ENCODE measurements around the gene SPRR2B. TPM values are rescaled to one million over a fixed set of nuclear protein-coding genes. Genes with fewer than 3 reads are reported as not detected.

Gene SPRR2B
- total RNA-seq, 1 experiment from 2014 or later, result not detected

GRCh38 chr1:153049211-153049610 lies 22.2 kb downstream of the SPRR2B start:
- ChIA-PET CTCF (no interaction called here), POLR2A (no interaction called here)
- ATAC-seq, result no peak
- Histone ChIP-seq H3K4me3 (ENCODE audit: low read depth in 2 of 2, low read length in 2 of 2) (no peak overlapping the region), H3K36me3 (ENCODE audit: control insufficient read depth, insufficient read depth, low read length) (no peaks in the 10 kb centered on the region), H3K4me1 (ENCODE audit: control insufficient read depth, insufficient read depth, low read length) (no peaks in the 10 kb centered on the region), H3K27ac (ENCODE audit: low read length) (no peak overlapping the region), H3K27me3 (ENCODE audit: control insufficient read depth, insufficient read depth, low read length) (peaks cover 4% of the 10 kb centered on the region; the same call in 1 of the 2 replicates), H3K9me3 (ENCODE audit: control insufficient read depth, insufficient read depth, low read depth, low read length) (no peaks in the 10 kb centered on the region)
- in situ Hi-C loops (cut with HindIII; ENCODE audit: low pct_unique_long_range_greater_than_20kb, low sequenced_read_pairs), result no loop called here
- DNase-seq (ENCODE audit: low read depth, low spot score), result no peak
- intact Hi-C loops (cut with micrococcal nuclease; ENCODE audit: unreplicated experiment), result no loop called here
- BruUV-seq (replicated peaks), result no TSS peak
- no peak for TF ChIP-seq TCF7L2 (IDR thresholded peaks at IDR 0.05; ENCODE audit: low read depth, low read length)
- no peak for TF ChIP-seq CTCF (IDR thresholded peaks at IDR 0.05)
- TF ChIP-seq REST (IDR thresholded peaks at IDR 0.05; ENCODE audit: insufficient read depth in 1 of 2, low read depth in 2 of 2, low read length in 1 of 2), result no peak
- TF ChIP-seq POLR2AphosphoS5 (IDR thresholded peaks at IDR 0.05; ENCODE audit: low read depth, low read length), result no peak
- no peak for TF ChIP-seq SIN3A (IDR thresholded peaks at IDR 0.05; ENCODE audit: borderline replicate concordance, insufficient read depth, low read depth, low read length)

- Histone ChIP-seq H3K4me3 (ENCODE audit: low read depth in 2 of 2, low read length in 2 of 2) (no peak within 1 kb of the TSS), H3K4me1 (ENCODE audit: control insufficient read depth, insufficient read depth, low read length) (no peaks in the 10 kb centered on the region), H3K27ac (ENCODE audit: low read length) (no peak within 1 kb of the TSS), H3K36me3 (ENCODE audit: control insufficient read depth, insufficient read depth, low read length) (no peaks in the 10 kb centered on the region), H3K27me3 (ENCODE audit: control insufficient read depth, insufficient read depth, low read length) (peaks cover 7% of the 10 kb centered on the region), H3K9me3 (ENCODE audit: control insufficient read depth, insufficient read depth, low read depth, low read length) (no peaks in the 10 kb centered on the region)
- in situ Hi-C loops (cut with HindIII; ENCODE audit: low pct_unique_long_range_greater_than_20kb, low sequenced_read_pairs) (no loop called here), intact Hi-C loops (cut with micrococcal nuclease; ENCODE audit: unreplicated experiment) (no loop called here)
- no peak for TF ChIP-seq REST (IDR thresholded peaks at IDR 0.05; ENCODE audit: insufficient read depth in 1 of 2, low read depth in 2 of 2, low read length in 1 of 2)
- no peak for TF ChIP-seq TCF7L2 (IDR thresholded peaks at IDR 0.05; ENCODE audit: low read depth, low read length)
- TF ChIP-seq POLR2AphosphoS5 (IDR thresholded peaks at IDR 0.05; ENCODE audit: low read depth, low read length), result no peak
- CTCF ChIA-PET, result no interaction called here
- DNase-seq (ENCODE audit: low read depth, low spot score) (no peak), ATAC-seq (no peak)
- no TSS peak for BruUV-seq (replicated peaks)
- POLR2A ChIA-PET, result no interaction called here
Observed at GRCh38 chr1:153040950-153041631, 30.3 kb downstream of the SPRR2B start, which contains the start of gene SPRR2D. Gene SPRR2D (minus strand): TSS chr1:153041120. CDS start chr1:153040346, 774 bp downstream.
